ENCODE results near the gene IGLL1.

IGLL1 gene

DNA sequence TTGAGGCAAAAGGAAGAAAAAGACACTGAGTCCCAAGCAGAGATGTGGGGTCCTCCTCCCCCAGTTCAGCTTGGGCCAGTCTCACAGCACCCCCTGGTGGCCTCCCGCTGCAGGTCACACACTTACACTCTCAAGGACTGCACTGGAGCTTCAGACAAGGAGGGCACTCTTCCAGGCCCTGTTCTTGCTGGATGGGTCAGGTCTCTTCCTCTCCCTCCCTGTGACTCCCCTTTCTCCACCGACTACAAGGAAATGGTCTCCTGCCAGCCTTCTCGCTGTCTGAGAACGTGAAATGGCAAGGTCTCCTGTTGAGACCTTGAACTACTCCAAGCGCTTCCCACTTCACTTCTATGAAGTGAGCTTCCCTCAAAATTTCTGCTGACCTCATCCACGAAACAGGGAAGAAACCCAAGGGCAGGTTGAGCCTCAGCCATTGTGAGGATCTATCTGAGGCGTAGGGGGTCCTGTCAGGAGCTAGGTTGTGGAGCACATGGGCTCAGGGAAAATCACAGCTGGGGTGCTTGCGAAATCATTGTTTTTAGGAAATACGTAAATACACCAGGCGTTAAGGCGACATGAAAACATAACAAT is 11.2 kb upstream of the IGLL1 start:
- Histone ChIP-seq H2AK5ac (ENCODE audit: low read length, severe bottlenecking) (no peak overlapping the region), H3K4me2 (ENCODE audit: low read length, poor library complexity, severe bottlenecking) (no peak overlapping the region), H3K23ac (ENCODE audit: low read length in 2 of 2) (no peak overlapping the region), H3K79me1 (replicated peaks; ENCODE audit: low read length, poor library complexity, severe bottlenecking) (no peaks in the 10 kb centered on the region), H3K36me3 (ENCODE audit: control insufficient read depth in 1 of 2, insufficient read depth in 2 of 2, low read depth in 1 of 2, low read length in 2 of 2) (no peaks in the 10 kb centered on the region), H3K4ac (ENCODE audit: low read depth in 1 of 2, low read length in 2 of 2) (no peak overlapping the region), H3K9me3 (ENCODE audit: control insufficient read depth, low read length) (no peaks in the 10 kb centered on the region), H3K4me1 (ENCODE audit: control insufficient read depth, insufficient read depth, low read depth, low read length) (no peaks in the 10 kb centered on the region), H2AFZ (ENCODE audit: low read depth, low read length) (no peak overlapping the region), H3K9ac (ENCODE audit: low read length) (no peak overlapping the region), H2BK15ac (ENCODE audit: low read depth, poor library complexity, severe bottlenecking) (no peak overlapping the region), H3K14ac (ENCODE audit: low read length in 2 of 2) (no peak overlapping the region), H3K4me3 (ENCODE audit: insufficient read depth in 1 of 2, low read depth in 1 of 2, low read length in 2 of 2) (no peak overlapping the region), H4K91ac (ENCODE audit: low read length) (no peak overlapping the region), H3K27ac (ENCODE audit: low read length, poor library complexity, severe bottlenecking) (no peak overlapping the region), H2BK12ac (ENCODE audit: low read length in 2 of 2) (no peak overlapping the region), H2BK5ac (ENCODE audit: low read depth, low read length, poor library complexity, severe bottlenecking) (no peak overlapping the region), H2BK120ac (ENCODE audit: low read depth, low read length) (no peak overlapping the region), H3K27me3 (ENCODE audit: control insufficient read depth in 1 of 2, insufficient read depth in 1 of 2, low read length in 2 of 2) (peaks cover 8 to 18% of the 10 kb centered on the region in 2 experiments), H4K8ac (ENCODE audit: low read length) (no peak overlapping the region), H3K18ac (ENCODE audit: low read depth in 1 of 2, low read length in 2 of 2) (no peak overlapping the region)
- DNase-seq, result peak; percentile 64
- 42% methylated on average over 11 of the region's 11 CpGs for WGBS

DNA sequence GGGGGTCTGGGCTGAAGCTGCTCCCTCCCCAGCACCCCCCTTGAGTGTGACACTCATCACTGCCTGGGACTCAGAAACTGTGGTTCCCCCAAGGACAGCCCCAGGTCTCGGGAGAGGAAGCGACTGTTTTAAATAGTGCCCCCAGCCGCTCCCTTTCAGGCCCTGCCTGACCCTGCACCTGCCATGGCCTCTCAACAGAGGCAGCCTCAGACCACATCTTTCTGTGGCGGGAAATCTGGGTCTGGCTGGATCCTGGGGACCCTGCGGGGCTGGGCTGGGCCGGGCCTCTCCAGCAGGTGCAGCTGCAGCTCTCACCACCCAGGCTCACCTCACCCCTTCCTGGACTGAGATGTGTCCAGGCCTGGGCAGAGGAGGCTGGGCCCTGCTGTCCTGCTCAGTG is 3.7 kb upstream of the IGLL1 start:
- Histone ChIP-seq H3K27me3 (ENCODE audit: control insufficient read depth in 1 of 2, insufficient read depth in 1 of 2, low read length in 2 of 2) (peaks cover 16 to 17% of the 10 kb centered on the region in 2 experiments), H3K4me1 (ENCODE audit: control insufficient read depth, insufficient read depth, low read depth, low read length) (no peaks in the 10 kb centered on the region), H3K14ac (ENCODE audit: low read length in 2 of 2) (peak overlapping the region in 1 of 2 experiments; percentile 23), H2BK120ac (ENCODE audit: low read depth, low read length) (no peak overlapping the region), H4K8ac (ENCODE audit: low read length) (no peak overlapping the region), H3K36me3 (ENCODE audit: control insufficient read depth in 1 of 2, insufficient read depth in 2 of 2, low read depth in 1 of 2, low read length in 2 of 2) (no peaks in the 10 kb centered on the region), H2AFZ (ENCODE audit: low read depth, low read length) (no peak overlapping the region), H3K4ac (ENCODE audit: low read depth in 1 of 2, low read length in 2 of 2) (no peak overlapping the region), H3K27ac (ENCODE audit: low read length, poor library complexity, severe bottlenecking) (no peak overlapping the region), H2AK5ac (ENCODE audit: low read length, severe bottlenecking) (no peak overlapping the region), H2BK15ac (ENCODE audit: low read depth, poor library complexity, severe bottlenecking) (no peak overlapping the region), H3K79me1 (replicated peaks; ENCODE audit: low read length, poor library complexity, severe bottlenecking) (no peaks in the 10 kb centered on the region), H2BK5ac (ENCODE audit: low read depth, low read length, poor library complexity, severe bottlenecking) (no peak overlapping the region), H3K4me3 (ENCODE audit: insufficient read depth in 1 of 2, low read depth in 1 of 2, low read length in 2 of 2) (no peak overlapping the region), H3K9me3 (ENCODE audit: control insufficient read depth, low read length) (no peaks in the 10 kb centered on the region), H2BK12ac (ENCODE audit: low read length in 2 of 2) (no peak overlapping the region), H3K9ac (ENCODE audit: low read length) (no peak overlapping the region), H3K18ac (ENCODE audit: low read depth in 1 of 2, low read length in 2 of 2) (no peak overlapping the region), H3K23ac (ENCODE audit: low read length in 2 of 2) (no peak overlapping the region), H4K91ac (ENCODE audit: low read length) (no peak overlapping the region), H3K4me2 (ENCODE audit: low read length, poor library complexity, severe bottlenecking) (no peak overlapping the region)
- WGBS, result 54% methylated on average over 6 of the region's 6 CpGs
- no peak for DNase-seq

DNA sequence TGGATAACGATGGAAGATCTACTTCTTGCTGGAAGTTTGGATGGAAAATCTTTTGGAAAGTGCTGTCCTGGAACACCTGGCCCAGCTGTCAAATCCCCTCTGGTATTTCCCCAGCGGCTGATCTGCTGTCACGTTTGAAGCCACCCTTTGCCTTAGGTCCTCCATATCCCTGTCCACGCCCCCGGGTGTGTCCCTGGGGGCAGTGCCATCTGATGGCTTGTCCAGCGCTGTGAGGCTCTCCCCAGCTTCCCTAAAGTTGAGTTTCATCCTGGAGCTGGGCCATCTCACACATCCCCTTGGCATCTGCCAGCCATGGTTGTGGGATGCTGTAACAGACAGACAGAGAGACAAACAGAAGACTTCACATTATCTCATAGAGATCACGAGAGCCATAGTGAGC is 3.1 kb upstream of the IGLL1 start:
- DNase-seq, result no peak
- WGBS, result 90% methylated on average over 7 of the region's 7 CpGs
- no peaks in the 10 kb centered on the region for H3K79me1 ChIP-seq (replicated peaks; ENCODE audit: low read length, poor library complexity, severe bottlenecking)
- no peak overlapping the region for H3K9ac ChIP-seq (ENCODE audit: low read length)
- H3K18ac ChIP-seq (ENCODE audit: low read depth in 1 of 2, low read length in 2 of 2), result no peak overlapping the region
- no peak overlapping the region for H3K27ac ChIP-seq (ENCODE audit: low read length, poor library complexity, severe bottlenecking)
- peak overlapping the region in 1 of 2 experiments; percentile 70 for H3K23ac ChIP-seq (ENCODE audit: low read length in 2 of 2)
- H3K14ac ChIP-seq (ENCODE audit: low read length in 2 of 2), result no peak overlapping the region
- H3K27me3 ChIP-seq (ENCODE audit: control insufficient read depth in 1 of 2, insufficient read depth in 1 of 2, low read length in 2 of 2), result peaks cover 16 to 17% of the 10 kb centered on the region in 2 experiments
- no peaks in the 10 kb centered on the region for H3K36me3 ChIP-seq (ENCODE audit: control insufficient read depth in 1 of 2, insufficient read depth in 2 of 2, low read depth in 1 of 2, low read length in 2 of 2)
- H3K4me2 ChIP-seq (ENCODE audit: low read length, poor library complexity, severe bottlenecking), result no peak overlapping the region
- no peak overlapping the region for H2BK120ac ChIP-seq (ENCODE audit: low read depth, low read length)
- H4K8ac ChIP-seq (ENCODE audit: low read length), result no peak overlapping the region
- no peak overlapping the region for H3K4ac ChIP-seq (ENCODE audit: low read depth in 1 of 2, low read length in 2 of 2)
- no peak overlapping the region for H2BK12ac ChIP-seq (ENCODE audit: low read length in 2 of 2)
- H3K4me1 ChIP-seq (ENCODE audit: control insufficient read depth, insufficient read depth, low read depth, low read length), result no peaks in the 10 kb centered on the region
- H2BK15ac ChIP-seq (ENCODE audit: low read depth, poor library complexity, severe bottlenecking), result no peak overlapping the region
- H3K9me3 ChIP-seq (ENCODE audit: control insufficient read depth, low read length), result no peaks in the 10 kb centered on the region
- H2AFZ ChIP-seq (ENCODE audit: low read depth, low read length), result no peak overlapping the region
- no peak overlapping the region for H2BK5ac ChIP-seq (ENCODE audit: low read depth, low read length, poor library complexity, severe bottlenecking)
- H2AK5ac ChIP-seq (ENCODE audit: low read length, severe bottlenecking), result no peak overlapping the region
- H4K91ac ChIP-seq (ENCODE audit: low read length), result no peak overlapping the region
- H3K4me3 ChIP-seq (ENCODE audit: insufficient read depth in 1 of 2, low read depth in 1 of 2, low read length in 2 of 2), result no peak overlapping the region

DNA sequence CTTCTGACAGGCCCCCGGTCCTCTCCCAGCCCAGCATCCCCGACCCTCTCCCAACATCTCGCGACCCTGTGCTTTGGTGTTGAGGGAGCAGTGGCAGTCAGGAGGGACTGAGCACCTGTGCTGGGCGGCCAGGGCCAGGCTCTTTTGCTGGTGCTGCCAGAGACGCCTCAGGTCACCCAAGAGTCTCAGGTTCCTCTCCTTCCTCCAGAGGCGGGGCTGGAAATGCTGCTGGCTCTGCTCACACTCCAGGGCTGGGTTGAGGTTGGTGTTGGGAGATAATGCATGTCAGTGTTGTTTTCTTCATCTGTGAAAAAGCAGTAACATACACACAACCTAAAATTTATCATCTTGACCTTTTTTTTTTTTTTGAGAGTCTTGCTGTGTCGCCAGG is 1.2 kb upstream of the IGLL1 start:
- Histone ChIP-seq H4K91ac (ENCODE audit: low read length) (no peak overlapping the region), H3K14ac (ENCODE audit: low read length in 2 of 2) (no peak overlapping the region), H3K27ac (ENCODE audit: low read length, poor library complexity, severe bottlenecking) (no peak overlapping the region), H2BK15ac (ENCODE audit: low read depth, poor library complexity, severe bottlenecking) (no peak overlapping the region), H3K4me2 (ENCODE audit: low read length, poor library complexity, severe bottlenecking) (no peak overlapping the region), H4K8ac (ENCODE audit: low read length) (no peak overlapping the region), H3K18ac (ENCODE audit: low read depth in 1 of 2, low read length in 2 of 2) (no peak overlapping the region), H2BK12ac (ENCODE audit: low read length in 2 of 2) (no peak overlapping the region), H3K4me3 (ENCODE audit: insufficient read depth in 1 of 2, low read depth in 1 of 2, low read length in 2 of 2) (peak overlapping the region in 1 of 2 experiments; percentile 22), H2AK5ac (ENCODE audit: low read length, severe bottlenecking) (no peak overlapping the region), H2BK120ac (ENCODE audit: low read depth, low read length) (no peak overlapping the region), H3K79me1 (replicated peaks; ENCODE audit: low read length, poor library complexity, severe bottlenecking) (no peaks in the 10 kb centered on the region), H3K9ac (ENCODE audit: low read length) (no peak overlapping the region), H2BK5ac (ENCODE audit: low read depth, low read length, poor library complexity, severe bottlenecking) (no peak overlapping the region), H3K9me3 (ENCODE audit: control insufficient read depth, low read length) (no peaks in the 10 kb centered on the region), H3K23ac (ENCODE audit: low read length in 2 of 2) (no peak overlapping the region), H3K36me3 (ENCODE audit: control insufficient read depth in 1 of 2, insufficient read depth in 2 of 2, low read depth in 1 of 2, low read length in 2 of 2) (no peaks in the 10 kb centered on the region), H3K4ac (ENCODE audit: low read depth in 1 of 2, low read length in 2 of 2) (no peak overlapping the region), H3K4me1 (ENCODE audit: control insufficient read depth, insufficient read depth, low read depth, low read length) (no peaks in the 10 kb centered on the region), H2AFZ (ENCODE audit: low read depth, low read length) (no peak overlapping the region), H3K27me3 (ENCODE audit: control insufficient read depth in 1 of 2, insufficient read depth in 1 of 2, low read length in 2 of 2) (peaks cover 17 to 21% of the 10 kb centered on the region in 2 experiments)
- WGBS, result 80% methylated on average over 8 of the region's 8 CpGs
- DNase-seq, result no peak
